HepG2 (cell line): ENCODE results near the gene METTL23. TPM values are rescaled to one million over a fixed set of nuclear protein-coding genes. Genes with fewer than 3 reads are reported as not detected.

Experiments
- ASH2L ChIP-seq: fragments of 300-600, 200-600 bp; sonication (generic); IDR thresholded peaks from 2 replicates; pipeline ENCODE4 v1.7.0; 2017; ENCODE audit warnings: low read depth, mild to moderate bottlenecking, moderate library complexity, mixed read lengths, low read length; ENCODE audit not compliant: insufficient read length
- CBX5 ChIP-seq: sonication (generic); formaldehyde crosslinking; IDR thresholded peaks from 2 replicates; pipeline ENCODE4 v1.4.0; 2020; ENCODE audit warnings: missing genetic modification reagents, borderline replicate concordance
- CC2D1A ChIP-seq: sonication (generic); formaldehyde crosslinking; IDR thresholded peaks from 2 replicates; pipeline ENCODE4 v1.8.1; 2023; ENCODE audit warnings: mild to moderate bottlenecking, missing genetic modification reagents
- CCDC6 ChIP-seq: sonication (generic); formaldehyde crosslinking; IDR thresholded peaks from 2 replicates; pipeline ENCODE4 v1.8.1; 2022; ENCODE audit warnings: mild to moderate bottlenecking, missing genetic modification reagents, moderate library complexity
- FOSL1 ChIP-seq: sonication (generic); formaldehyde crosslinking; IDR thresholded peaks from 2 replicates; pipeline ENCODE4 v1.9.0; 2021; ENCODE audit warnings: missing genetic modification reagents, borderline replicate concordance
- FOXM1 ChIP-seq: sonication (generic); formaldehyde crosslinking; IDR thresholded peaks from 2 replicates; pipeline ENCODE4 v1.5.0; 2020; ENCODE audit warnings: missing genetic modification reagents
- HNRNPK ChIP-seq: fragments of 200-400 bp; formaldehyde crosslinking; IDR thresholded peaks from 2 replicates; pipeline ENCODE4 v1.6.1; 2018; ENCODE audit warnings: low read length, low read depth, moderate library complexity, mild to moderate bottlenecking; ENCODE audit not compliant: poor library complexity, severe bottlenecking
- HNRNPL ChIP-seq: fragments of 200-400 bp; formaldehyde crosslinking; IDR thresholded peaks from 2 replicates; pipeline ENCODE4 v1.6.1; 2017; ENCODE audit warnings: mild to moderate bottlenecking, low read depth, low read length
- IRX3 ChIP-seq: sonication (generic); formaldehyde crosslinking; IDR thresholded peaks from 2 replicates; pipeline ENCODE4 v1.8.1; 2023; ENCODE audit warnings: mild to moderate bottlenecking, low read depth, missing genetic modification reagents, borderline replicate concordance
- KLF12 ChIP-seq: sonication (generic); formaldehyde crosslinking; IDR thresholded peaks from 2 replicates; pipeline ENCODE4 v1.4.0; 2020; ENCODE audit warnings: missing genetic modification reagents, borderline replicate concordance
- MEF2D ChIP-seq: sonication (generic); formaldehyde crosslinking; IDR thresholded peaks from 2 replicates; pipeline ENCODE4 v1.5.1; 2020; ENCODE audit warnings: mild to moderate bottlenecking, missing genetic modification reagents
- MLLT10 ChIP-seq: sonication (generic); formaldehyde crosslinking; IDR thresholded peaks from 2 replicates; pipeline ENCODE4 v1.4.0; 2020; ENCODE audit warnings: missing genetic modification reagents
- REPIN1 ChIP-seq: sonication (generic); formaldehyde crosslinking; IDR thresholded peaks from 2 replicates; pipeline ENCODE4 v1.8.0; 2022; ENCODE audit warnings: missing genetic modification reagents, low read depth, mild to moderate bottlenecking, borderline replicate concordance
- SP140L ChIP-seq: sonication (generic); formaldehyde crosslinking; IDR thresholded peaks from 2 replicates; pipeline ENCODE4 v1.4.0; 2020; ENCODE audit warnings: missing genetic modification reagents, borderline replicate concordance
- TBX2 ChIP-seq: sonication (generic); formaldehyde crosslinking; IDR thresholded peaks from 2 replicates; pipeline ENCODE4 v1.5.0; 2020; ENCODE audit warnings: missing genetic modification reagents, mild to moderate bottlenecking, borderline replicate concordance
- TCF7L2 ChIP-seq: IDR thresholded peaks from 2 replicates; pipeline ENCODE4 v1.6.1; 2011; ENCODE audit warnings: mild to moderate bottlenecking, low read depth, low read length, moderate library complexity
- TP53 ChIP-seq: sonication (generic); formaldehyde crosslinking; conservative IDR thresholded peaks from 2 replicates; pipeline ENCODE4 v1.4.0; 2020; ENCODE audit warnings: missing genetic modification reagents
- YY1 ChIP-seq: IDR thresholded peaks from 2 replicates; pipeline ENCODE4 v1.6.1; 2011; ENCODE audit warnings: low read length, low read depth, moderate library complexity, mild to moderate bottlenecking; ENCODE audit not compliant: insufficient read depth, insufficient replicate concordance
- ZKSCAN5 ChIP-seq: sonication (generic); formaldehyde crosslinking; IDR thresholded peaks from 2 replicates; pipeline ENCODE4 v1.5.1; 2020; ENCODE audit warnings: mild to moderate bottlenecking, missing genetic modification reagents
- ZNF10 ChIP-seq: sonication (generic); formaldehyde crosslinking; IDR thresholded peaks from 2 replicates; pipeline ENCODE4 v1.4.0; 2020; ENCODE audit warnings: mild to moderate bottlenecking, low read depth, missing genetic modification reagents, borderline replicate concordance
- ZNF138 ChIP-seq: sonication (generic); formaldehyde crosslinking; IDR thresholded peaks from 2 replicates; pipeline ENCODE4 v1.5.0; 2020; ENCODE audit warnings: mild to moderate bottlenecking, low read depth, missing genetic modification reagents
- ZNF180 ChIP-seq: sonication (generic); formaldehyde crosslinking; IDR thresholded peaks from 2 replicates; pipeline ENCODE4 v1.4.0; 2020; ENCODE audit warnings: low read depth, missing genetic modification reagents, borderline replicate concordance
- ZNF230 ChIP-seq: sonication (generic); formaldehyde crosslinking; IDR thresholded peaks from 2 replicates; pipeline ENCODE4 v1.4.0; 2020; ENCODE audit warnings: mild to moderate bottlenecking, missing genetic modification reagents
- ZNF335 ChIP-seq: sonication (generic); formaldehyde crosslinking; IDR thresholded peaks from 2 replicates; pipeline ENCODE4 v1.4.0; 2020; ENCODE audit warnings: missing genetic modification reagents
- ZNF430 ChIP-seq: sonication (generic); formaldehyde crosslinking; IDR thresholded peaks from 2 replicates; pipeline ENCODE4 v1.9.0; 2021; ENCODE audit warnings: mild to moderate bottlenecking, missing genetic modification reagents
- ZNF496 ChIP-seq: sonication (generic); formaldehyde crosslinking; IDR thresholded peaks from 2 replicates; pipeline ENCODE4 v1.8.1; 2023; ENCODE audit warnings: mild to moderate bottlenecking, moderate library complexity, missing genetic modification reagents; ENCODE audit not compliant: insufficient replicate concordance
- ZNF574 ChIP-seq: sonication (generic); formaldehyde crosslinking; IDR thresholded peaks from 2 replicates; pipeline ENCODE4 v1.4.0; 2020; ENCODE audit warnings: missing genetic modification reagents
- ZZZ3 ChIP-seq: sonication (generic); formaldehyde crosslinking; IDR thresholded peaks from 2 replicates; pipeline ENCODE4 v1.4.0; 2020; ENCODE audit warnings: missing genetic modification reagents, mild to moderate bottlenecking, borderline replicate concordance
- polyA plus RNA-seq, 8 experiments: library from polyadenylated mRNA; depleted of rRNA in 3 of 8; stranded (reverse) in 7 of 8; unstranded in 1 of 8; fragments of >200 nt; fragmentation: Illumina TruSeq in 4 of 8; extraction: Trizol in 4 of 8; gene quantifications; 2 replicates each; pipeline versions ENCODE4 v1.2.1 to v1.2.3, GENCODE V29; 2011 to 2016; ENCODE audit warnings: low read depth in 4 of 8, missing spikeins in 1 of 8, mixed read lengths in 1 of 8; ENCODE audit not compliant: insufficient read depth in 1 of 8
- total RNA-seq, 5 experiments: library from RNA; depleted of rRNA; stranded (reverse); fragments of >200 nt; fragmentation: Illumina TruSeq; extraction: Trizol; gene quantifications; 2 replicates each; pipeline ENCODE4 v1.2.3, GENCODE V29; 2016; ENCODE audit warnings: low read depth in 1 of 5

Gene METTL23
- total and polyA plus RNA-seq, 2 of the 13 experiments (the other 11 are each of a cell fraction or from before 2014, with no cell fraction given), result 39.9 to 104 TPM

- no peak for TF ChIP-seq HNRNPL
- peak; percentile 62; the same call in 1 of the 2 replicates for TF ChIP-seq FOXM1 (CRISPR knock-in tag)
- TF ChIP-seq ZNF230 (CRISPR knock-in tag), result 0 out of 2 replicates have a peak, but pooled peaks have one; percentile 33
- TF ChIP-seq ZKSCAN5 (CRISPR knock-in tag), result no peak
- peak; percentile 71 for TF ChIP-seq ASH2L
- no peak for TF ChIP-seq MEF2D (CRISPR knock-in tag)
- TF ChIP-seq ZNF574 (CRISPR knock-in tag), result no peak; the same call in 1 of the 2 replicates
- TF ChIP-seq REPIN1 (CRISPR knock-in tag), result no peak
- TF ChIP-seq TBX2, result no peak; the same call in none of the 2 replicates
- peak; percentile 78 for TF ChIP-seq KLF12 (CRISPR knock-in tag)
- 0 out of 2 replicates have a peak, but pooled peaks have one; percentile 16 for TF ChIP-seq CC2D1A (CRISPR knock-in tag)
- TF ChIP-seq MLLT10 (CRISPR knock-in tag), result no peak
- no peak for TF ChIP-seq ZNF496 (CRISPR knock-in tag)
- TF ChIP-seq ZNF10 (CRISPR knock-in tag), result no peak
- TF ChIP-seq ZNF430 (CRISPR knock-in tag), result peak; percentile 79
- TF ChIP-seq HNRNPK, result no peak
- TF ChIP-seq FOSL1 (CRISPR knock-in tag), result no peak
- no peak for TF ChIP-seq TCF7L2
- TF ChIP-seq ZNF180 (CRISPR knock-in tag), result 0 out of 2 replicates have a peak, but pooled peaks have one; percentile 16
- TF ChIP-seq CBX5 (CRISPR knock-in tag), result no peak
- TF ChIP-seq ZZZ3 (CRISPR knock-in tag), result no peak
- TF ChIP-seq ZNF138 (CRISPR knock-in tag), result no peak; the same call in 1 of the 2 replicates
- TF ChIP-seq IRX3, result no peak; the same call in 1 of the 2 replicates
- TF ChIP-seq TP53 (CRISPR knock-in tag), result peak; percentile 24; the same call in 1 of the 2 replicates
- TF ChIP-seq CCDC6 (CRISPR knock-in tag), result no peak
- no peak for TF ChIP-seq YY1
- peak; percentile 13; the same call in 1 of the 2 replicates for TF ChIP-seq SP140L (CRISPR knock-in tag)
- TF ChIP-seq ZNF335 (CRISPR knock-in tag), result peak; percentile 14; the same call in 1 of the 2 replicates
Observed at GRCh38 chr17:76726776-76727718, at the start of gene METTL23 (continued).
